ENCODE results near the gene PMM2.
"Not testable (repeated sequence)": the region's sequence is repeated elsewhere in the genome, so short reads cannot be mapped to it uniquely, and the experiment has no call there.

- TF ChIP-seq CTCF (optimal IDR thresholded peaks at IDR 0.05 in 1 of 3, IDR thresholded peaks at IDR 0.05 in 1 of 3, conservative IDR thresholded peaks at IDR 0.05 in 1 of 3; ENCODE audit: extremely low read depth in 1 of 3, insufficient read depth in 2 of 3, low read length in 3 of 3); EZH2 (IDR thresholded peaks at IDR 0.05; ENCODE audit: low read length): not testable (repeated sequence)
These were observed 45.7 kb downstream of the PMM2 start for GRCh38 chr16:8843296-8843695.

All from keratinocyte (primary cell).